LoVo (cell line): ENCODE results near the gene MYO3B.

ENCODE experiments used
- DNase-seq: peaks from one replicate; pipeline ENCODE4 v3.0.0-alpha.2; 2016; ENCODE audit warnings: low spot score

The MYO3B gene, protein sequence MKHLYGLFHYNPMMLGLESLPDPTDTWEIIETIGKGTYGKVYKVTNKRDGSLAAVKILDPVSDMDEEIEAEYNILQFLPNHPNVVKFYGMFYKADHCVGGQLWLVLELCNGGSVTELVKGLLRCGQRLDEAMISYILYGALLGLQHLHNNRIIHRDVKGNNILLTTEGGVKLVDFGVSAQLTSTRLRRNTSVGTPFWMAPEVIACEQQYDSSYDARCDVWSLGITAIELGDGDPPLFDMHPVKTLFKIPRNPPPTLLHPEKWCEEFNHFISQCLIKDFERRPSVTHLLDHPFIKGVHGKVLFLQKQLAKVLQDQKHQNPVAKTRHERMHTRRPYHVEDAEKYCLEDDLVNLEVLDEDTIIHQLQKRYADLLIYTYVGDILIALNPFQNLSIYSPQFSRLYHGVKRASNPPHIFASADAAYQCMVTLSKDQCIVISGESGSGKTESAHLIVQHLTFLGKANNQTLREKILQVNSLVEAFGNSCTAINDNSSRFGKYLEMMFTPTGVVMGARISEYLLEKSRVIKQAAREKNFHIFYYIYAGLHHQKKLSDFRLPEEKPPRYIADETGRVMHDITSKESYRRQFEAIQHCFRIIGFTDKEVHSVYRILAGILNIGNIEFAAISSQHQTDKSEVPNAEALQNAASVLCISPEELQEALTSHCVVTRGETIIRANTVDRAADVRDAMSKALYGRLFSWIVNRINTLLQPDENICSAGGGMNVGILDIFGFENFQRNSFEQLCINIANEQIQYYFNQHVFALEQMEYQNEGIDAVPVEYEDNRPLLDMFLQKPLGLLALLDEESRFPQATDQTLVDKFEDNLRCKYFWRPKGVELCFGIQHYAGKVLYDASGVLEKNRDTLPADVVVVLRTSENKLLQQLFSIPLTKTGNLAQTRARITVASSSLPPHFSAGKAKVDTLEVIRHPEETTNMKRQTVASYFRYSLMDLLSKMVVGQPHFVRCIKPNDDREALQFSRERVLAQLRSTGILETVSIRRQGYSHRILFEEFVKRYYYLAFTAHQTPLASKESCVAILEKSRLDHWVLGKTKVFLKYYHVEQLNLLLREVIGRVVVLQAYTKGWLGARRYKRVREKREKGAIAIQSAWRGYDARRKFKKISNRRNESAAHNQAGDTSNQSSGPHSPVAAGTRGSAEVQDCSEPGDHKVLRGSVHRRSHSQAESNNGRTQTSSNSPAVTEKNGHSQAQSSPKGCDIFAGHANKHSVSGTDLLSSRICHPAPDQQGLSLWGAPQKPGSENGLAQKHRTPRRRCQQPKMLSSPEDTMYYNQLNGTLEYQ (N-terminal part only)

DNA sequence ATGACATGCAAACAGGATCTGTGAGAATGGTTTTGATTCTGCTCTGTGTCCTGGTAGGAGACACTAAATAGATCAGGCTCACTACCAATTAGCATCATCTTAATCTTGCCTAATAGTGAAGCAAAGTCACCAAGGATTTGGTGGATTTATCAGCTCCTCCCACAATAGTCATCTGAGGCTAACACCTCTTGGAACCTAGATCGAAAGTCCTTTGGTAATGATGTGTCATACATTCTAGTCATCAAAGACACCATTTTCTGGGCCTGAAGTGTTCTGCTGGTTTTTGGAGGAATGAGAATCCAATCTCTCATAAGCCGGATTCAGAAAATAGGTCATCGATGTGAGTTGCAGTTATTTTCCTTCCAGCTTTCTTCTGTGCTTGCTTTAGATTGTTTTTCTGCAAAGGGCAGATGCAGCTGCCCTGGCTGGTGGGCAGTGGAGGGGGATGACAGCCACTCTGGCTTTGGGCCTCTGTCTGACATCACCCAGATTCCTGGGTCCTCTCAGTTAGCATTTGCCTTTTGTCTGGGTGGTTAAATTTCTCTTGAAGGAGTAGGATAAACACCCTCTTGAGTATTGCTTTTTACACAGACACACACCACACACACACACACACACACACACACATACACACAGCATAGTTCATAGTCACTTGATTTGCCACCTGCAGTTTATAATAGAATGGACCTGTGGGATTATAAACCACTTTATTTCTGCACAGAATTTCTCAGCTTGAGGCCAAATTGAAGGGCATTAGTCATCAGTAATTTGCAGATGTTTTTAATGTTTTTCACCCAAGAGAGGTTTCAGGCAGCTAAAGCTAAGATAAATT is at the start of gene MYO3B:
Gene MYO3B, plus strand, starts transcription at position 198 of the 832 bp plus-strand sequence. Its CDS starts 141 bp downstream, at position 339.
- DNase-seq, result no peak

DNA sequence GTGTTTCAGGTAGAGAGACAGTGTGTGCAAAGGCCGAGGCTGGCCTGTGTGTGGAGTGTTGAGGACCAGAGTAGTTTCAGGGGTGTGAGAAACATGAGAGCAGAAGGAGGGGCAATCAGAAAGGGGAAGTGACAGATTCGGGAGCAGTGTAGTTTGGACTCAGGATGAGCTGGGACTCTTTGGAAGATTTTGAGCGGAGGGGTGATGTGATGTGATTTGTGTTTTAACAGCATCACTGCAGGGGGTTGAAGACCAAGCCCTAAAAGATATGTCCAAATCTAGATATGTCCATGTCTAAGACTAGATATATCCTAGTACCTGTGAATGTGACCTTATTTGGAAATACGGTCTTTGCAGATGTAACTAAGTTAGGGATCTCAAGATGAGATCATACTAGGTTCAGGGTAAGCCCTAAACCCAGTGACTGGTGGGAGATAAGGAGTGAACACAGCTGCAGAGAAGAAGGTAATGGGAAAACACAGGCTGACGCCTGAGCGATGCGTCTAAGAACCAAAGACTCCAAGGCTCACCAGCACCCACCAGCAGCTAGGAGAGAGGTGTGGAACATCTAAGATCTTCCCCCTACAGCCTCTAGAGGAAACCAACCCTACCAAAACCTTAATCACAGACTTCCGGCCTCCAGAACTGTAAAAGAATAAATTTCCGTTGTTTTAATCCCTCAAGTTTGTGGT is 38.5 kb upstream of the MYO3B start:
- no peak for DNase-seq

DNA sequence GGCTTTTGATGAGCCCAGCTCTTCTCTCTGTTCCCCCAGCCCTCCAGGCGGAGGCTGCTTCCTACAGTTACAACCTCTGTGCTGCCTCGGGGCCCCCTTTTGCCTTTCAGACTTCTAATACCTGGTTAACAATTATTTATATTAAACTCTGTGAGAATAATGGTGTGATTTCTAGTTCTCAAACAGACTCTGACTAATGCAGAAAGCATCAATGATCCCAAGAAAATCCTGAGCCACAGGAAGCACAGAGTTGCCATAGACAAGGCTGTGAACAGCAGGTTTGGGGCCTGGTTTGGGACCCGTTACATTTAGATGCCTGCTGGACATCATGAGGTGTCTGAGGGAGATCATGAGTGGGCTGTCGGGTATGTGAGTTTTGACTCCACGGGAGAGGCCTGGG is 37.4 kb upstream of the MYO3B start:
- DNase-seq, result no peak

DNA sequence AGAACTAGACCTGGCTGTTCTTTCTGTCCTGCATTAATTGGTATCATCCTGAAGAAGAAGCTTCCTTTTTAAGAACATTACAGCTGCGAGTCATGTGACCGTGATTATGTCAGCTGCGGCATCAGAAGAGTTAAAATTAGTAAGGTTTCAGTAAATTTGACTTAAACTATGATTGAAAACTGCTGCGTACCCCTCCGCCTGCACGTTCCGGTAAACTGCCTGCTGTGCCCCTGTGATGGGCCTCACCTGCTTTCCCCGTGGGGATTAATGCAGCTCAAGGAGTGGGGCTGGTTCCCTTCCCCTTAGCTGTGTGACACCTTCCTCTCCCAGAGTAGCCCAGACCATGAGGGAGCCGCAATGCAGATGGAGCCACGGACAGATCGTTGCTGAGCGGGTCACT is 36.1 kb upstream of the MYO3B start:
- DNase-seq, result no peak

DNA sequence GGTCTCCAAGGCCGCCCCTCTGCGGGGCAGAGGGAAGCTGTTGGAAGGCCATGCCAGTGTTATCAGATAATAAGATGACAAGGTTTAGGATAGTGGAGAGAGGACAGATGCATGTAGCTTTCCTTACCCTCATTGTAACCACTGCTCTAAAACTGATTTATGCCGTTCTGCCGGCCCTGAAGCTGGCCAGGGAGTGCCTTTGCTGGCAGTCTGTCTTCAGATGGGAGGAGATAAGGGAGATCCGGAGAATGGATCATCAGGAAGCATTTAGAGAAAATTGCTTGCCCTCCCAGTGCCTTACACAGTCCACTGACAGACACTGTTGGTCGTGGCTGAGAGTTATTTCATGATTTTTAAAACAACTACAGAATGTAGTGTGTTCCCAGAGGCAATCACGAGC is 35.4 kb upstream of the MYO3B start:
- no peak for DNase-seq

DNA sequence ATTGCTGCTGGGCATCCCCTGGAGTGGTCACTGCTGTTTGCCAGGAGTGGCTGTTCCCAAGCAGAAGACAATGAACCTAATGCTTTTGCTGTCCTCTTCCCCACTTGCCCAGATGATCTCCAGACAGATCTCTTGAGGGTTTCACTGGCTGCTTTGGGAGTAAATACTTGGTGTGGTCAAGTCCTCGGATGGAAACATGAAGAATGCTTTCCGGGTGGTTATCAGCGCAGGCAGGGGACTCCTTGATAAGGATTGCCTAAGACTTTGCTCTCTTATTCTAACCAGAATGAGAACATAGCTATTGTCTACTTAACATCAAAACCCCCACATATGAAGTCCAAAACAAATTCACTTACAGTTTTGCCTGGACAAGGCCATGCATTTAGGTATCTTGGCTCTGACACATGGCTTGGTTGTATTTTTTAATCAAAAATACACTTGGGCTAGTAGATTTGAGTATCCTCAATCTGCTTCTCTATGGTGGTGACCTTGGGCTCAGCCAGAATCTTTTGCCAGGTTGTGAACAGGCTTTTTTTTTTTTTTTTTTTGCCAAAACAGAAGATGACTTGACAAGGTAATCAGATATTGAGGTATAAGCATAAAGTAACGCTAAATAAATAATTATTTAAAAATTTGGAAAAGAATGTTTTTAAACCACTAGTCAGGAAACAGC is 34.8 kb upstream of the MYO3B start:
- no peak for DNase-seq

DNA sequence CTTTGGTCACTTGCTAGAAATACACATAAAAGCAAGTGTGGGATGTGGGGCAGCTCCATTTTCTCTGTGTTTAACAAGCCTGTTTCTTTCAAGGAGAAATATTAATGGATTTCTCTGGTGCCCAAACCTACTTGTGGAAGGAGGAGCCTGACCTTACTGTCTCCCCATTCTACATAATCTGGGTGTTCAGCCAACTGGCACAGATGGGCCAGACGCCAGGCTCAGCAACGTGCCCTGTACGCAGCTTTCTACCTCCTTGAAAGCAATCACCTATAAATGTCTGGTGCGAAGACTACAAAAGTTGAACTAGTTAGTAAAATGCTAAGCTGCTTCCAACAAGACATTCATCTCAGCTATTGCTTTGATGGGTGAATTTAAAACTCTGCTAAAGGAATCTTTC is 33.2 kb upstream of the MYO3B start:
- no peak for DNase-seq

DNA sequence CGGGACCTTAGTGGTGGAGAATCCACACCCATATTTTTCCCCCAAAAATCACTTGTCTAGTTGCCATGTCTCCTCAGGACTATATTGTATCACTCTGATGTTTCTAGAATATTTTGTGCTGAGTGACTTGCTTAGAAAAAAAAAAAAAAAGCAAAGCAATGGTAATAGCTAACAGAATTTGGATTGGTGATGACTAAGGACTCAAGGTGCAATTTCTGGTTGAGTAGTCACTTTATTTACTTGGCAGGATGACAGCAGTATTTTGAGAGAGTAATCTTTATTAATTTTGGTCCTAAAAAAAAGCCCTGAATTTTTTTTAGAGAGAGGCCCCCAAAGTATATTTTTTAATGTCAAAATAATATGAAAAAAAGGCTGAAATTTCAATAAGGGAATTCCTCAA is 32.8 kb upstream of the MYO3B start:
- no peak for DNase-seq

DNA sequence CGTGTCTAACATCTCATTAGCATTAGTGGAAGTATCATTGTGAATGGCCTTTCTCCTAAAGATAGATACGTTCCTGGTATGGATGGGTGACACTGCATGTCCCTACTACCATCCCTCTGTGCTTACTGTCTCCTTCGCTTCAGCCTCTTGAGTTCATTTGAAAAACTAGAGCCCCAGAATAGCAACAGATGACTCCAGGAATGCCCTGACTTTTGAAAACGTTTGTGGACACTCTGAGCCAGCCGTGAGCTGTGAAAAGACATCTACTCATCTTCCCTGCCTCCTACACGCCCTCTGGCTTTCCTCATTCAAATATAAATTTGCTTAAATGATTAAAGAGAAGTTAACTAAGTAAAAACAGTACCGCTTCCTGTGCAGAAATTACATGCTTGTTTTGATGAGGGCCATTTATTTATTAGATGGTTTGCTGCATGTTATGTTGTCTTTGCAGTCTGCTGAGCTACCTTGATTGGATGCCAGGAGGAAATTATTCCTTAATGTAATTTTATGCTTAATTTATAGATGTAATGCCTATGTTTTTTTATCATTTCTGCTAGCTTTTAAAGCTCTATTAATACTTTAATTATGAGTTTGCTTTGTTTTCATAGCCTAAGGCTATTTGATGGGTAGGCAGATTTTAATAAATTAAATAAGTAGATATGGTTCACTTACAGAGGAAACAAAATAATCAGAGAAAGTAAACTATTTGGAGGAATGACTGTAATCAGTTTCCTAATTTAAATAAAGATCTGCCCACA is 32.1 kb upstream of the MYO3B start:
- DNase-seq, result no peak

DNA sequence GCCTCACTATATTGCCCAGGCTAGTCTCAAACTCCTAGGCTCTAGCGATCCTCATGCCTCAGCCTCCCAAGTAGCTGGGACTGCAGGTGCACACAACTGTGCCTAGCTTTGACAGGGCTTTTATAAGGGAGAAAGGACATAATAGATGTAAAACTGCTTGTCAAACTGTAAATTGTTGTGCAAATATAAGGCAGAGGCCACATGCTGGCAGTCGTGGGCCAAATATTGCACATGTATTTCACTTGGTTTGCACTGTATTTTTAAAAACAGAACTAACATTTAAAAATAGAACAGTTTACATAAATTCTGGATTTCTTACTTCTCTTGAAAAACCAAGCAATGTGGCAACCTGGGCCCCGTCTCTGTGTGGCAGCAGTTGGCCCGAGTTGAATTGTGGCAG is 31.2 kb upstream of the MYO3B start:
- no peak for DNase-seq

DNA sequence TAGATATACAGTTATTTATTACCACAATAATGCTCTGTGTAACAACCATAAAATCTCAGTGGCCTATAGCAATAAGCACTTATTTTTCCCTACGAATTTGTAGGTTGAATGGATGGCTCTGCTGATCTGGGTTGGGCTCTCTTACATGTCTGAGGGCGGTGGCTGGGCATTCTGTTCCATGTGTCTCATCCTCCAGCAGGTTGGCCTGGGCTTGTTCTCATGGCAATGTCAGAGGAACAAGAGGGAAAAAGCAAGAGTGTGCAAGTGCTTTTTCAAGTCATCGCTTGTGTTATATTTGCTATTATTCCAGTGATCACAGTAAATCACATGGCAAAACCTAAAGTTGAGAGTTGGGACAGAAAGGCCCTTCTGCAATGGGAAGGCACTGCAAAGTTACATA is 30.4 kb upstream of the MYO3B start:
- DNase-seq, result no peak

DNA sequence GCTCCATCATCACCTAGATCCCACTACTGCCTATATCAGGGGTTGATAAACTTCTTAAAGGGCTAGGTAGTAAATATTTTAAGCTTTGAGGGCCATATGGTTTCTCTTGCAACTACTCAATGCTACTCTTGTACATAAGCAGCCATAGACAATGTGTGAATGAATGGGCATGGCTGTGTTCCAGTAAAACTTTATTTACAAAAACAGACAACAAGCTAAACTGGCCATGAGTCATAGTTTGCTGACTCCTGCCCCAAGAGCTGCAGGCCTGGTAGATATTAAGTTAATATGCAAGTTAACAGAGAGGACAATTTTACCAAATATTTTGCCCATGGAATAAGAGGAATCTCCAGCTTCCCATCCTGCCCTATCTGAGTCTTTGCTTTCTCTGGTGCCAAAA is 29.8 kb upstream of the MYO3B start:
- DNase-seq, result no peak

DNA sequence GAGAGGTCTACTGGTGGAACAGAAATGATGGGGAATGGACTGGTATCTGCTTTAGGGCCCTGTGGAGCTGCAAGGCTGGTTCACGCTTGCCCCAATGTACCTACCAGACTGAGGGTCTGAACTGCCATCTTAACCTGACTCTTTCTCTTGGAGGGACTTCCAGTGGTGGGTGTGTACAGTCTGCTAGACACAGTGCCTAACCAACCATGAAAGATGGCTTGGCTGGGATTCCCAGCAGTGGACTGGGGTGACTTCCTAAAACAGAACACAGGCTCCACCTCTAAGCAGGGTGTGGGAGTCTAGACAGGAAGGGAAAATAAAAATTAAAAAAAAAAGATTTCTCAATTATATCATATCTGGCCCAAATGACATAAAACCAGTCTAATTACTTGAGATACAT is 25.5 kb upstream of the MYO3B start:
- no peak for DNase-seq

DNA sequence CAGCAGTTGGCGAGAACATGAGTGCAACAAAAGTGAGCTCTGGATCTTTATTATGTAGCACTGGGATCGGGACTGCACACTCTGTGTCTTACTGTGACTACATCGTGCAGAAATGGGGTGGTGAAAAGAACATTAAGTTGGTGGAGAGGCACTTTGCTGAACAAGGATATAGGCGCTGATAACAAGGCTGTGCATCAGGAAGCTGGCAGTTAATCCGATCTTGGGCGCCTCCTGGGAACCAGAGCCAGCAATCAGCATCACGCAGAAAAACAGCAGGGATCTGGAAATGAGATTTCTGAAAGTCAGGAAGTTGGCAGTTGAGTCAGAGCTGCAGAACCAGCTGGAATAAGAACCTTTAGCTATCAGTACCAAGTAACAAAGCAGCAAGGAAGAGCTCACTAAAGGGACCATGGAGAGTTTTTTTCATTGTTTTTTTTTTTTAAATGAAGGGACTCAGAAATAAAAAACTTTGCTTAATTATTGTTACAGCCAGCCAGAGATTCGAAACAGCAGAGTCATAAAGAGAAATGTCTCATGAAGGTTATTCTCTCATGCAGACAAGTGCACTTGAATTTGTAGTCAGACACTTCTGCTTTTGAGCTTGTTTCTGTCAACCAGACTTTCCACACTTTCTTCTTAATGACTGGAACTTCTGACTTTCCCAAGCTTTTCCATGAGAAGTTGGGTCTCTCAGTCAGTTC is 22.8 kb upstream of the MYO3B start:
- no peak for DNase-seq

DNA sequence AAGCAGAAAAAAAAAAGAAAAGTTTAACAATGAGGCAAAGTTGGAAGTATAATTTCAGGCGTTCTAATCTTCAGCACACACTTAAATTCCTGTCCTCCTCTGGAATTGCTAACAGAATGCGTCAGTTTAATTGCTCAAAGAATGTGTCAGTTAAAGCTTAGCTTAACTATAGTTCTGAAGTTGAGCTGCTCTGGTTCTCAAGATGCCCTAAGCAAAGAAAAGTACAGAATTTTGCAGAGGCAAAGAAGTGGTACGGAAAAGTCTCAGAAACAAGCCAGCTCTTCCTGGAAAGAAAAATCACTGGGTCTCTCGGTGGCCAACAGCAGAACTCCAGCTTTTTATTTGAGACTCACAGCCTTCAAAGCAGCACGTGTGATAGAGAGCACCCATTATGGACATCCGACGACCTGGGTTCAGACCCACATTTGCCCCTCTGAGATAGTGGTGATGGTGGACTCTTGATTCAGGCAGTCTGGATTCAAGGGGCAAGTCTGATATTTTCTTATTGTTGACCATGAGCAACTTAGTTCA is 22.2 kb upstream of the MYO3B start:
- no peak for DNase-seq

DNA sequence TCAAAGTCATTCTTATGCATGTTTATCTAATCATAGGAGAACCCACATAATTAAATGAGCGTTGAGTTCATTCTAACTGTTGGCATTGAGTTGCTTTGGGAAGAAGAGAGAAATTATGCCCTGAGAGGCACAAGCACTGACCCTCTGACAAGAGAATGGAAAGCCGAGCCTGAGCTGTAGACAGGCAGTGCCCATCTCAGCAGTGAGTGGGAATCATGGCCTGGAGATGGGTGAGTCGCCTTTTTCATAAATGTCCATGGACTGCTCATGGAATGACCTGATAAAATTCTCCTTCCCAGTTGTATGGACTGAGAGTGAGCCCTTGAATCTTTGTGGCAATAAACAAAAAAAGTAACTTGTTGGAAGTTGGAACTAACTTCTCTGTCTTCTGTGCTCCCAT is 21.4 kb upstream of the MYO3B start:
- DNase-seq, result no peak

DNA sequence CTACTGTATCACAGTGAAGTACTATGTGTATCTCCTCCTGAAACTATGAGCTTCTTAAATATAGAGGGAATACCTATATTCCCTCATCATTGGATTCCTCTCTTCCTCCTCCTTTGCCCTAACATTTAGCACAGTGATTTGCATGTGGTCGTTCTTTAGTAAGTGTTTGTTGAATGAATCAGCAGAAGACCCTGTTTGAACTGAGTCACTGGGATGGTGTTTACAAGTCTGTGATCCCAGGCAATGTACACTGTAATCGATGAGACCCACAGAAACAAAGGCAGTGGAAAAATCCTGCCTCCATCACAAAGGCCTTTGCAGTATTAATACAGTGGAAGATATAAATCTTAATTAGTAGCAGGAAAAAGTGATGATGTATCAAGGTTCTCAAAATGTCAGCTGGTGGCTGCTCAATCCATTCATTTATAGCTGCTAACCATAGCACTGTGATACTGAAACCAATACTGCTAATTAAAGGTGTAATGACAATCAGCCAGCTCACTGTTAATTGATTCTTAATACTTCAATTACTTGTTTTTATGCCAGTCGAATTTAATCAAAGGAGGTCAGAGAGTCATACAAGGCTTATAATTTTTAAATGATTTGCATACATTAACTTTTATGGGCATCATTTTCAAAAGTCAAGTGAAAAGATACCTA is 20.8 kb upstream of the MYO3B start:
- no peak for DNase-seq

DNA sequence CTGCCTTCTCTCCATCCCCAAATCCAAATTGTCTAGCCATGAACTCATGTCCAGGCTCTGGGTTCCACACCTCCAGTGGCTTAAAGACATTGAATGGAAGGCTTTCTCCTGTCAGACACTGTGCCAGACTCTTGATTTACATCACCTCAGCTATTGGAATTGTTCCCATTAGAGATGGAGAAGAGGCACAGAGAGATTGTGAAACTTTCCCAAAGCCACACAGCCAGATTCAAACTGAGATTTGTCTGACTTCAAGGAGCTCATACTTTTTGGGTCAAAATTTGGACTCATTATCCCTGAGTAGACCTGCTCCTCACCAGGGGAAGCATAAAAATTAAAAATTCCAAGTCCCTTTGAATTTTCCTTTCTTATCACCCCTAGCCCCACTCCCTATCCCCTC is 18.9 kb upstream of the MYO3B start:
- no peak for DNase-seq
